Activated T-cell treated with anti-CD3 and anti-CD28 coated beads for 24 hours (primary cell): ENCODE measurements around the gene YWHAG.
"Not testable (repeated sequence)": the region's sequence is repeated elsewhere in the genome, so short reads cannot be mapped to it uniquely, and the experiment has no call there.

Experiments
- DNase-seq: peaks from one replicate; pipeline ENCODE4 v3.0.0-alpha.2; 2020; ENCODE audit warnings: low read depth

YWHAG gene

GRCh38 chr7:76347710-76348109 lies 11.1 kb downstream of the YWHAG start:
- no peak for DNase-seq

GRCh38 chr7:76346778-76347177 lies 12.0 kb downstream of the YWHAG start:
- DNase-seq: no peak

- DNase-seq: no peak
These were observed 12.7 kb downstream of the YWHAG start for GRCh38 chr7:76346097-76346496.

- DNase-seq: no peak
These were observed 14.9 kb downstream of the YWHAG start for GRCh38 chr7:76343931-76344321.

- peak; percentile 11 for DNase-seq
These were observed 15.4 kb downstream of the YWHAG start for GRCh38 chr7:76343294-76343930.

GRCh38 chr7:76342222-76342621 lies 16.6 kb downstream of the YWHAG start:
- DNase-seq: no peak

- DNase-seq: no peak
These were observed 18.1 kb downstream of the YWHAG start for GRCh38 chr7:76340617-76341131.

- no peak for DNase-seq
These were observed 20.3 kb downstream of the YWHAG start for GRCh38 chr7:76338298-76339084.

GRCh38 chr7:76337147-76337546 lies 21.6 kb downstream of the YWHAG start:
- DNase-seq: no peak

- no peak for DNase-seq
These were observed 22.7 kb downstream of the YWHAG start for GRCh38 chr7:76336094-76336493.

- DNase-seq: not testable (repeated sequence)
These were observed 23.4 kb downstream of the YWHAG start for GRCh38 chr7:76335417-76335816.

- DNase-seq: no peak
These were observed 24.3 kb downstream of the YWHAG start for GRCh38 chr7:76334320-76334967.

GRCh38 chr7:76333511-76334101 lies 25.2 kb downstream of the YWHAG start:
- DNase-seq: no peak

- no peak for DNase-seq
These were observed 26.7 kb downstream of the YWHAG start for GRCh38 chr7:76332078-76332477.

GRCh38 chr7:76330673-76331072 lies 28.1 kb downstream of the YWHAG start:
- DNase-seq: no peak

GRCh38 chr7:76330261-76330660 lies 28.5 kb downstream of the YWHAG start:
- DNase-seq: no peak

- DNase-seq: no peak
These were observed 29.3 kb downstream of the YWHAG start for GRCh38 chr7:76329479-76329878.

- DNase-seq: no peak
These were observed 30.4 kb downstream of the YWHAG start for GRCh38 chr7:76328389-76328788.

- DNase-seq: no peak
These were observed 31.2 kb downstream of the YWHAG start for GRCh38 chr7:76327610-76328009.

- no peak for DNase-seq
These were observed 32.1 kb downstream of the YWHAG start for GRCh38 chr7:76326646-76327233.

- DNase-seq: no peak
These were observed 33.0 kb downstream of the YWHAG start for GRCh38 chr7:76325811-76326210.

GRCh38 chr7:76325092-76325491 lies 33.7 kb downstream of the YWHAG start:
- DNase-seq: no peak
